Erythroblast (primary cell): ENCODE results near the gene HYOU1.

Experiments
- DNase-seq, 2 experiments: peaks; one replicate each; lab custom pipeline; 2025; lab: John Stamatoyannopoulos, UW
- GATA1 ChIP-seq: IDR thresholded peaks from 2 replicates; pipeline ENCODE4 v1.6.1; 2011; ENCODE audit warnings: low read depth, mild to moderate bottlenecking, control low read depth, low read length, moderate library complexity
- POLR2A ChIP-seq: IDR thresholded peaks from 2 replicates; pipeline ENCODE4 v1.6.1; 2011; ENCODE audit warnings: mild to moderate bottlenecking, low read length

The HYOU1 gene

DNA sequence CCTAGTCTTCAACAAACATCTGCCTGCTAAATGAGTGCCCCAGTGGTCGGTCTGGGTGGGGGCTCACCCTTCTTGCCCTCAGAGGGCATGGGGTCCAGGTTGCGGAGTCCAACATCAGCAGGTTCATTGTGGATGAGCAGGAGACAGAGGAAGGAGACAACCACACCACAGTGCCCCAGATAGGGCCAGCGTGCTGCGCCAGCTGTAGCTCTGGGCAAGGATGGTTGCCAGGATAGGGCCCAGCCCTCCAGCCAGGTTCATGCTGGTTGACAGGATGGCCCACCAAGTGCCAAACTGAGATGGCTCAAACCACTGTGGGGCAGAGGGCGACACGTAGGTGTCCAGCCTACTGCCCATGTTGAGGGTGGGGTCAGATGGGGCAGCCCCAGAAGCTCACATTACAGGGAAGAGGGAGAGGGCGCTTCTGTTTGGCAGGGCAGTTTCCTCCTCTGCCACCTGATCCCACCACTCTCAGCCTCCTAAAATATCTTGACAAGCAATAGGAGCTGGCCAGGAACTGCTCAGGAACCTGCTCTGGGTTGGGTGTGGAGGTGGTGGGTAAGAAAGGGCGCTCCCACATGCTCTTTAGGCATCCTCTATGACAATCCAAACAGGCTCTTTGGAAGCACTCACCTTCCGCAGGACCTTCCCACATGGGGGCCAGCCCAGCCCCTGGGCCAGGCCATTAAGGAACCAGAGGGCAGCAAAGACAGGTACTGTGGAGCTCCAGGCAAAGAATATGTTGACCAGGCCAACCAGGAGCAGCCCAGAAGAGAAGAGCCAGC lies 29.3 kb downstream of the HYOU1 start:
- DNase-seq = no peak
- TF ChIP-seq GATA1 (no peak), POLR2A (no peak)

DNA sequence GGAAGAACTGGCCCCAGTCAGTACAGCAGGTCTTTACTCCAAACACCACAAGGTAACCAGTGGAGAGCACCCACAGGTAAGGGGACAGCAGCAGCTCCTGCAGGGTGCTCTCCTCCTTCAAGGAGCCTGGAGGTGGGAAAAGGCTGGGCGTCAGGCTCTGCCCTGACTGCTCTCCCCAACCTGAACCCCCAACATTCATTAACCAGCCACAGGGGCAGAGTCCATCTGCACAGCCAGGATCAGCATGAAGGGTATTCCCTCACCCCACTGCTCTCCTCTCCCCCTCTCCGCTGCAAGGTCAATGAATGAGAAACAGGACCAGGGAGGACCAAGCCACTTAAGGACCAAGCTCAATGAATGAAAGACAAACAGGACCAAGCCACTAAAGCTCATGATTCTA lies 30.0 kb downstream of the HYOU1 start:
- DNase-seq = no peak
- TF ChIP-seq GATA1 (no peak), POLR2A (no peak)

GRCh38 chr11:119025978-119026766 lies 30.8 kb downstream of the HYOU1 start:
- DNase-seq = no peak
- TF ChIP-seq GATA1 (no peak), POLR2A (no peak)

DNA sequence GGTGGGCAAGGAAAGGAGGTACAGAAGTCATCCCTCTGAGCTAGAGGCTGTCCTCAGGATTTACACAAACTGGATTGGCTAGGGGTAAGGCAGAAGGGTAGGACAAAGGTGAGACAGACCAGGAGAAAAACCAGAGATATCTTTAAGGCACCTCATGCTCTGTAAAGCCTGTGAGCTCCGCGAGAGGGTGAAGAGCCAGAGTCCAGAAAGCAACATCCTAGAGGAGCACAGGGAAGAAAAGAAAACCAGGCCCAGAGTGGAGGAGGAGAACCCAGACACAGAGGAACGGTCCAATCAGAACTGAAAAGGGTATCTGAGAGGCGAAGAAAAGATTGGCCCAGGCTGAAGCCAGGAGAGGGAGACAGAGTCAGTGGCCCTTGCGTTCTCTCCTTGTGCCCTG lies 31.5 kb downstream of the HYOU1 start:
- no peak for DNase-seq
- no peak for TF ChIP-seq GATA1
- TF ChIP-seq POLR2A = no peak

GRCh38 chr11:119025099-119025473 lies 31.9 kb downstream of the HYOU1 start:
- DNase-seq = no peak
- TF ChIP-seq POLR2A (no peak), GATA1 (no peak)

DNA sequence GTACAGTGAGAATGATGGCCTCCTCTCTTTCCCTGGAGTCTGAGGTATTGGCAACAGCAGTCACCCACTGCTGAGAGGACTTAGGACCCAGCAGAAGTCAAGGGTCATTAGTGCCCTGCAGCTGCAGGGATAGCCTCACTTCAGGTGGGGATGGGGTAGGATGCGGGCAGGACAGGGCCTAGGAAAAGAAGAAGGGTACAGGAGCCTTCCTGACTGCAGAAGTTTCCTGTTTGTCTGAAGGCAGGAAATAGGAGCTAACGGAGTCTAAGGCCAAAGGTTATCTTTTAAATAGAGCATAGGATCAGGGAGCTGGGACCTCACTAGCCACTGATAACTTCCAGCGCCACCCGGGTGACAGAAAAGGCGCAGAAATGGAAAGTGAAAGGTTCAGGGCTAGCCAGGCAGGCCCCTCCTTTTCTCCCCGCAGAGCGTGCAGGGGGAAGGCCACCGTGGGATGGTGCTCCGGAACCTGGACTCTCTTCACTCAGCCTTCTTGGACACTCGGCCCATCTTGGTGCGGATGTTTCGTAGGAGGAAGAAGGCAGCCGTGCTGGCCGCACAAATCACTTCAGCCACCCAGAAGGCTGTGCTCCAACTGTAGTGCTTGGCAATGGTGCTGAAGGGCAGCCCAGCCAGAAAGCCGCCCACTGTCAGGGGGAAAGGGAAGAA lies 32.4 kb downstream of the HYOU1 start:
- peak; percentile 24 to 34 for DNase-seq
- TF ChIP-seq GATA1 (no peak), POLR2A (peak; percentile 25)

DNA sequence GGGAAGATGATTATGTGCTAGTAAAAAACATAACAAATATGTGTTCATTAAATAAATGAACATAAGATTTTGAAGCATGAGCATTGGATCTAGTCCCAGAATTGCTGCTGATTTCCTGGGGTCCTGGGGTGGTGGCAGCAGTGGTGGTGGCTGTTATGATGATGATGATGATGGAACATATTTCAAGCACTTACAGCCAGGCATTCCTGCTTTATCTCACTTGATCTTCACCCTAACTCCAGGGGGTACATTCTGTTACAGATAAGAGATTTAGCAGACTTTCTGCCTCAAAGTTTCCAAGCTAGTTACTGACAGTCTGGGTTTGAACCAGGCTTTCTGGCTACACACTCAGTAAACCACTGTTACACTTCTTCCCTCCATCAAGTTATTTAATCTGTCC lies 33.3 kb downstream of the HYOU1 start:
- DNase-seq = peak in 1 of 2 experiments; percentile 26
- no peak for TF ChIP-seq POLR2A

GRCh38 chr11:119021631-119022030 lies 35.4 kb downstream of the HYOU1 start:
- no peak for TF ChIP-seq POLR2A
- TF ChIP-seq GATA1 = no peak
- DNase-seq = no peak

DNA sequence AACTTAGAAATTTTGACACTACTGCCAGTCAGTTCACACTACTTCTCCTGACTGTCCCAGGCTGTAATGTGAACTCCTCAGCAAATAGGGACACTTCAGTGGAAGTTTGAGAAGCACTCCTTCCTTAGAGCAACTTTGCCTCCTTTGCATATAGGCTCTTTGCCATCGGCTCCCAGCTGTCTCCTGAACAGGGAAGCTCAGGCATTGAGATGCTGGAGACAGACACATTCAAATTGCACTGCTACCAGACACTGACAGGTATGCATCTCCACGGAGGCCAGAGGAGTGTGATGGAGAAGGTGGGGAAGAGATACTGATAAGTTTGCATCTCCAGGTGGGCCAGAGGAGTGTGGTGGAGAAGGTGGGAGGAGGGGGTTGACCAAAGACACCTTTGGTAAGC lies 37.0 kb downstream of the HYOU1 start:
- TF ChIP-seq GATA1 = no peak
- no peak for TF ChIP-seq POLR2A
- no peak for DNase-seq

- peak; percentile 97 for DNase-seq
- TF ChIP-seq POLR2A = peak; percentile 96
- TF ChIP-seq GATA1 = no peak
Measured at GRCh38 chr11:119018074-119018938, 38.7 kb downstream of the HYOU1 start, which contains the start of the genes RPS25 and TRAPPC4. TSS of gene RPS25 (minus strand) at chr11:119018343. CDS start at chr11:119018284, 59 bp downstream. TSS of gene TRAPPC4 (plus strand) at chr11:119018766. CDS start at chr11:119018796, 30 bp downstream.

GRCh38 chr11:119017377-119017776 lies 39.6 kb downstream of the HYOU1 start:
- DNase-seq = peak in 1 of 2 experiments; percentile 48

DNA sequence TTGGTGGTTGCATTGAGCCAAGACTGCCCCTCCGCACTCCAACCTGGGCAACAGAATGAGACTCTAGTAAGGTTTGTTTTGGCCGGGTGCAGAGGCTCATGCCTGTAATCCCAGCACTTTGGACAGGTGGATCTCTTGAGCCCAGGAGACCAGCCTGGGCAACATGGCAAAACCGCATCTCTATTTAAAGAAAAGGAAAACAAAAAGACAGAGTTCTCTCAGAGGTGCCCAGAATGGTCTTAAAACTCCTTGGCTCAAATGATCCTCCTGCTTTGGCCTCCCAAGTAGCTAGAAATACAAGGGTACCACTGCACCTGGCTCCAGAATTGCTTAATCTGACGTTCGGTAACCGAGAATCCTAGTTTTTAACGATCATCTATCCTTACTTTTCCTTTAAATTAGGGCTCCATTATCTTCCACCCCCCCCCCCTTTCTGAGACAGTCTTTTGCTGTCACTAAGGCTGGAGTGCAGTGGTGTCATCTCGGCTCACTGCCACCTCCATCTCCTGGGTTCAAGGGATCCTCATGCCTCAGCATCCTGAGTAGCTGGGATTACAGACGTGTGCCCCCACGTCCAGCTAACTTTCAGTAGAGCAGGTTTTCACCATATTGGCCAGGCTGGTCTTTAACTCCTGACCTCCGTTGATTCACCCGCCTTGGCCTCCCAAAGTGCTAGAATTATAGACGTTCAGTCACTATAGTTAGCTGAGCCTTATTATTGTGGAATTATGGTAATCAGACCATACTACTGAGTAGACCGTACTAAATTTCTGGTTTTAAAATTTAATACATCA lies 40.6 kb downstream of the HYOU1 start:
- DNase-seq = no peak
- no peak for TF ChIP-seq GATA1
- no peak for TF ChIP-seq POLR2A
